ENCODE data around the gene PDYN. TPM values are rescaled to one million over a fixed set of nuclear protein-coding genes. Genes with fewer than 3 reads are reported as not detected.

The PDYN gene
- total RNA-seq, 1 experiment from 2014 or later, result not detected

DNA sequence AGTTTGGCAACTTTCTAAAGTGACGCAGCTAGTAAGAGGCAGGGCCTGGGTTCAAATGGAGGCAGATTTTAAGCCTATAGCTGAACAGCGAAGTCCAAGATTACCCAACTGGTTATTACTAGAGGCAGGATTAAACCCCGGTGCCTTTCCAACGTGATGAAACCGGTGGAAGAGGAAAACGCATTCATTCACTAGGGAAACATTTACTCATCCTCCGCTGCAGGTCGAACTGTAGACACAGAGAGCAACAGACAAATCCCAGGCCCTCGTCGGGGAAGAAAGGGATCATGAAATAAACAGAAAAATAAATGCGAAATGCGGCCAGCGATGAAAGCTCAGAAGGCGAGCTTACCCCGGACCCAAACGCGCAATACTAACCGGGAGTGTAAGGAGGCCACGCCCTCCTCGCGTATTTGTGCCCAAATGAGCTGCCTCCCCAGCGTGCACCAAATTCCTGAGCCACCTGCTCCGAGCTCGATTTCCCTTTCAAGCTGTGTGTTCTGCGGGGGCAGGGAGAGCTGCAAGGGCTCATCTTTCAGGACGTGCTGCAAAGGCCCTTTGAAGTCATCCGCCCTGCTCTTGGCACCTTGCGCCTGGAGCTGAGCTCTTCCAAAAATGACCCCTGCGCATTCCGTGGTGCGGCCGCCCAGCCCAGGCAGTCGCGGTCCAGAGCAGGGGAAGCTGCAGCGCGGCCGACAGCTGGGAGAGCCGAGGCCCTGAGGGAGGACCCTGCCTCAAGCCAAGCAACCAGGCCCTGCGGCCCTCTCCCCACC lies 46.9 kb downstream of the PDYN start:
- POLR2A ChIA-PET (ENCODE audit: low non-redundant PET), result no interaction called here

DNA sequence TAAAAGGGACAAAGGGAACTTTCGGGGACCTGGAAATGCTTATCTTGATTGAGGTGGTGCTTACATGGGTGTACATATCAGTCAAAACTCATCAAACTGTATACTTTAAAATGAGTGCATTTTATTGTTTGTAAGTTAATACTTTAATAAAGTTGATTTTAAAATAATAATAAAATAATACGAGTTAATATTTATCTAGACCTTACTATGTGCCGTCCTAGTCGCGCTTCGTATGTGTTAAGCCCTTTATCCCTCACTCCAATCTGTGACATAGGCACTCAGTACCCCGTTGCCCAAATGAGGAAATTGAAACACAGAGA lies 47.5 kb downstream of the PDYN start:
- ChIA-PET POLR2A (ENCODE audit: low non-redundant PET) (no interaction called here), CTCF (no interaction called here)
- H3K27me3 ChIP-seq (replicated peaks; ENCODE audit: insufficient read depth, low read depth, low read length, poor library complexity), result no peaks in the 10 kb centered on the region
- peaks cover 45% of the 10 kb centered on the region for H3K4me1 ChIP-seq (ENCODE audit: insufficient read depth, low read length, poor library complexity, severe bottlenecking)
- TF ChIP-seq, protein P1, sequence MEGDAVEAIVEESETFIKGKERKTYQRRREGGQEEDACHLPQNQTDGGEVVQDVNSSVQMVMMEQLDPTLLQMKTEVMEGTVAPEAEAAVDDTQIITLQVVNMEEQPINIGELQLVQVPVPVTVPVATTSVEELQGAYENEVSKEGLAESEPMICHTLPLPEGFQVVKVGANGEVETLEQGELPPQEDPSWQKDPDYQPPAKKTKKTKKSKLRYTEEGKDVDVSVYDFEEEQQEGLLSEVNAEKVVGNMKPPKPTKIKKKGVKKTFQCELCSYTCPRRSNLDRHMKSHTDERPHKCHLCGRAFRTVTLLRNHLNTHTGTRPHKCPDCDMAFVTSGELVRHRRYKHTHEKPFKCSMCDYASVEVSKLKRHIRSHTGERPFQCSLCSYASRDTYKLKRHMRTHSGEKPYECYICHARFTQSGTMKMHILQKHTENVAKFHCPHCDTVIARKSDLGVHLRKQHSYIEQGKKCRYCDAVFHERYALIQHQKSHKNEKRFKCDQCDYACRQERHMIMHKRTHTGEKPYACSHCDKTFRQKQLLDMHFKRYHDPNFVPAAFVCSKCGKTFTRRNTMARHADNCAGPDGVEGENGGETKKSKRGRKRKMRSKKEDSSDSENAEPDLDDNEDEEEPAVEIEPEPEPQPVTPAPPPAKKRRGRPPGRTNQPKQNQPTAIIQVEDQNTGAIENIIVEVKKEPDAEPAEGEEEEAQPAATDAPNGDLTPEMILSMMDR (conservative IDR thresholded peaks at IDR 0.05; ENCODE audit: low read depth, low read length), result no peak
- no peak for TF ChIP-seq EZH2 (IDR thresholded peaks at IDR 0.05; ENCODE audit: borderline replicate concordance, low read depth, low read length, poor library complexity, severe bottlenecking)
- H3K27ac ChIP-seq (ENCODE audit: low read depth, low read length, poor library complexity, severe bottlenecking), result no peak overlapping the region
- H3K9me3 ChIP-seq (ENCODE audit: low read depth, low read length, poor library complexity, severe bottlenecking), result no peaks in the 10 kb centered on the region
- intact Hi-C loops (cut with micrococcal nuclease; ENCODE audit: unreplicated experiment), result no loop called here
- no peaks in the 10 kb centered on the region for H3K36me3 ChIP-seq (ENCODE audit: insufficient read depth, low read length, poor library complexity, severe bottlenecking)
- no TSS peak for BruUV-seq (replicated peaks)
- no peak overlapping the region for H3K4me3 ChIP-seq (ENCODE audit: low read depth, low read length, poor library complexity, severe bottlenecking)
- no peak for DNase-seq (ENCODE audit: low spot score)

More for the DNA sequence above, 46.9 kb downstream of the PDYN start:
- Histone ChIP-seq H3K4me3 (ENCODE audit: low read depth, low read length, poor library complexity, severe bottlenecking) (no peak overlapping the region), H3K27me3 (replicated peaks; ENCODE audit: insufficient read depth, low read depth, low read length, poor library complexity) (no peaks in the 10 kb centered on the region), H3K9me3 (ENCODE audit: low read depth, low read length, poor library complexity, severe bottlenecking) (no peaks in the 10 kb centered on the region), H3K27ac (ENCODE audit: low read depth, low read length, poor library complexity, severe bottlenecking) (peak overlapping the region; percentile 68), H3K36me3 (ENCODE audit: insufficient read depth, low read length, poor library complexity, severe bottlenecking) (no peaks in the 10 kb centered on the region), H3K4me1 (ENCODE audit: insufficient read depth, low read length, poor library complexity, severe bottlenecking) (peaks cover 50% of the 10 kb centered on the region)
- no peak for TF ChIP-seq EZH2 (IDR thresholded peaks at IDR 0.05; ENCODE audit: borderline replicate concordance, low read depth, low read length, poor library complexity, severe bottlenecking)
- TF ChIP-seq, protein P1 (conservative IDR thresholded peaks at IDR 0.05; ENCODE audit: low read depth, low read length), result no peak
- BruUV-seq (replicated peaks), result no TSS peak
- DNase-seq (ENCODE audit: low spot score), result no peak
- CTCF ChIA-PET, result no interaction called here
- intact Hi-C loops (cut with micrococcal nuclease; ENCODE audit: unreplicated experiment), result no loop called here

DNA sequence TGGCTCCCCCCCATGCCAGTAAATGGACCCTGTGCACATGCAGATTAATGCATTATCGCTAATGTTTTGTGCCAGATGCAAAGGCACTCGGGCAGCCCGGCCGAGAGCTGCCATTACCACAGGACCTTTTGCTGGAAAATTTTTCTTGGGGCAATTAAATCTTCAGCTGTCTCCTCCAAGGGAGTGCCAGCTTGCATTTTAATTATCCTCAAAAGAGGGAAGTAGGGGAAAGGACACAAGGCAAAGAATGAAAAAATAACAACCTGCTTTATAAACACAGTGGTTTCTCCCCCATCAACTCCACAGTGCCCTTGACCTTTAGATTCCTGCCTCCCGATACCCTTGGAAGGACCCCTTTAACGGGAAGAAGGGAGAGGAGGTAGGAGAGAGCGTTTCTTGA lies 48.2 kb downstream of the PDYN start:
- DNase-seq (ENCODE audit: low spot score), result no peak
- H3K36me3 ChIP-seq (ENCODE audit: insufficient read depth, low read length, poor library complexity, severe bottlenecking), result no peaks in the 10 kb centered on the region
- BruUV-seq (replicated peaks), result no TSS peak
- intact Hi-C loops (cut with micrococcal nuclease; ENCODE audit: unreplicated experiment), result no loop called here
- H3K4me1 ChIP-seq (ENCODE audit: insufficient read depth, low read length, poor library complexity, severe bottlenecking), result peaks cover 38% of the 10 kb centered on the region
- ChIA-PET POLR2A (ENCODE audit: low non-redundant PET) (no interaction called here), CTCF (no interaction called here)
- TF ChIP-seq EZH2 (IDR thresholded peaks at IDR 0.05; ENCODE audit: borderline replicate concordance, low read depth, low read length, poor library complexity, severe bottlenecking), result no peak
- TF ChIP-seq, protein P1 (conservative IDR thresholded peaks at IDR 0.05; ENCODE audit: low read depth, low read length), result no peak
- no peaks in the 10 kb centered on the region for H3K9me3 ChIP-seq (ENCODE audit: low read depth, low read length, poor library complexity, severe bottlenecking)
- H3K4me3 ChIP-seq (ENCODE audit: low read depth, low read length, poor library complexity, severe bottlenecking), result no peak overlapping the region
- H3K27ac ChIP-seq (ENCODE audit: low read depth, low read length, poor library complexity, severe bottlenecking), result no peak overlapping the region
- H3K27me3 ChIP-seq (replicated peaks; ENCODE audit: insufficient read depth, low read depth, low read length, poor library complexity), result no peaks in the 10 kb centered on the region
